GM18951 (cell line): ENCODE results near the gene PREPL.

ENCODE experiments used
- POLR2A ChIP-seq: IDR thresholded peaks from 4 replicates; pipeline ENCODE4 v1.6.1; 2011; ENCODE audit warnings: mild to moderate bottlenecking; ENCODE audit not compliant: insufficient read length, insufficient read depth; ENCODE audit errors: extremely low read depth
- in situ Hi-C: fragments of 300-500 bp; cut with MboI; formaldehyde crosslinking; loops from one replicate; pipeline ENCODE4 v1.12.0; 2022; ENCODE audit warnings: low sequenced_read_pairs, mixed read lengths, inconsistent platforms; ENCODE audit not compliant: unreplicated experiment

PREPL gene

DNA sequence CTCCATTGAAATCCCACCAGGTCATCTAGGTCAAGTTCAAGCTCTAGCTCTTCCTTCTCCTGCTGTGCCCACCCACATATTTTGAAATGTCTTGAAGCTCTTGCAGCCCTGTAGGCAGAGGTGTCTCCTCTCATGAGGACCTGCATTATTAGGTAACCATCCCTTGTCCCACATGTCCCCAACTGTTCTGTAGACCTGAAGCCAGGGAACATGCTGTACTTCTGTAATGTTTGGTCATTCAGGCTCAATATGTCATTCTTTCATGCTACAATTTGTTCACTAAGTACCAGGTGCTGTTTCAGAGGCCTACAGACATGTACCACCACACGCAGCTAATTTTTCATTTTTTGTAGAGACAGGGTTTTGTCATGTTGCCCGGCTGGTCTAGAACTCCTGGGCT is 63.9 kb downstream of the PREPL start:
- TF ChIP-seq POLR2A = no peak
- in situ Hi-C loops = no loop called here

DNA sequence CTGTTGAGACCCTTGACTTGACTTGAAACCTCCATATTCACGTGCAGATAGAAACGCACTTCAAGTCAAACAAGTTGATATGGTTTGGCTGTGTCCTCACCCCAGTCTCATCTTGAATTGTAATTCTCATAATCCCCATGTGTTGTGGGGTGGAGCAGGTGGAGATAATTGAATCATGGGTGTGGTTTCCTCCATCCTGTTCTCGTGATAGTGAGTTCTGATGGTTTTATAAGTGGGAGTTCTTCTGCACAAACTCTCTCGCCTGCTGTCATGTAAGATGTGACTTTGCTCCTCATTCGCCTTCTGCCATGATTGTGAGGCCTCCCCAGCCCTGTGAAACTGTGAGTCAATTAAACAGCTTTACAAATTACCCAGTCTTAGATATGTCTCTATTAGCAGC is 64.6 kb downstream of the PREPL start:
- in situ Hi-C loops = no loop called here
- TF ChIP-seq POLR2A = no peak

- in situ Hi-C loops = no loop called here
- TF ChIP-seq POLR2A = no peak
Observed at GRCh38 chr2:44295633-44296359, 65.5 kb downstream of the PREPL start.

GRCh38 chr2:44295113-44295512 is 66.2 kb downstream of the PREPL start:
- in situ Hi-C loops = no loop called here
- no peak for TF ChIP-seq POLR2A

GRCh38 chr2:44291281-44292248 is 69.7 kb downstream of the PREPL start:
- in situ Hi-C loops = no loop called here

GRCh38 chr2:44290261-44290660 is 71.0 kb downstream of the PREPL start:
- TF ChIP-seq POLR2A = no peak
- in situ Hi-C loops = no loop called here

More at GRCh38 chr2:44291281-44292248, 69.7 kb downstream of the PREPL start:
- TF ChIP-seq POLR2A = no peak

DNA sequence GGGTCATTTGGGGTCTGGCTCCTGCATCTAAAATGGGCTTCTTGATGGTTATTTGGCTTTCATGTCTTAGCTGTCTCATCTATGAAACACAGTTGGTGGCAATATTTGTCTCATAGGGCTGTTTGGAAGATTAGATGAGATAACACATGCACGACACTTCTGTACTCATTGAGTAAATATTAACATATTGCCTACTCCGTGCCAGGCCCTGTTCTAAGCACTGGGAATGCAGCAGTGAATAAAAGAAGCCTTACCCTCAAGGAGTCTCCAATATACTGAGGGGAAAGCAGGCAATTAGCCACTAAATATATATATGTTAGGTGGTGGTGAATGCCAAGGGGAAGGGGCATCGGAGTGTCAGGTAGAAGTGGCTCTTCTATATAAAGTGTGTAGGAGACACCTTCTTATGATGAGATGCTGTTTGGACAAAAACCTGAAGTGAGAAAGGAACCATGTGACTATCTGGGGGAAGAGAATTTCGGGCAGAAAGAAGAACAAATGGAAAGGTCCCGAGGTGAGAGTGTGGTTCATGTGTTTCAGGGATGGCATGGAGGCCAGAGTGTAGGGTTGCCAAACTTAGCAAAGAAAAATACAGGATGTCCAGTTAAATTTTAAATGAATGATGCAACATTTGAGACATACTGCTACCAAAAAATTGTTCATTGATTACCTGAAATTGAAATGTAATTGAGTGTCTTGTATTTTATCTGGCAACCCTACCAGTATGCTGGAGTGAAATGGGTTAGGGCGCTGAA is 74.2 kb downstream of the PREPL start:
- no peak for TF ChIP-seq POLR2A
- in situ Hi-C loops = no loop called here

DNA sequence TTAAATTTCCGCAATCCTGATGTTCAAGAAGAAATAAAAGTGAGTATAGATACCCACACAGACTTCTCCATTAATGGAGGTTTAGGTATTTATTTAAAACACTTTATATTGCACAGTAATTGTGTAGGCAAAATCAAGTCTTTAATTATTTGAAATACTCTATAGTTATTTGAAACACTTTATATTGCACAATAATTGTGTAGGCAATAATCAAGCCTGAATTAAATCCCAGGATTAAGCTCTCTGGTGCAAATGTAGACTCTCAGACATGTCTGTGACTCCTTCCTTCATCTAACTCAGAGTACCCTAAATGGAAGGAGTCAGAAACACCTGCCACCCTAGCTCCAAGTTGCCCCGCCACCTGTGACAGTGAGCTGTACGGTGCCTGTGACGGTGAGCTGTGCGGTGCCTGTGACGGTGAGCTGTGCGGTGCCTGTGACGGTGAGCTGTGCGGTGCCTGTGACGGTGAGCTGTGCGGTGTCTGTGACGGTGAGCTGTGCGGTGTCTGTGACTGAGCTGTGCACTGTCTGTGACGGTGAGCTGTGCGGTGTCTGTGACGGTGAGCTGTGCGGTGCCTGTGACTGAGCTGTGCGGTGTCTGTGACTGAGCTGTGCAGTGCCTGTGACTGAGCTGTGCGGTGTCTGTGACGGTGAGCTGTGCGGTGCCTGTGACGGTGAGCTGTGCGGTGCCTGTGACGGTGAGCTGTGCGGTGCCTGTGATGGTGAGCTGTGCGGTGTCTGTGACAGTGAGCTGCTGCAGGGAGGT is 75.0 kb downstream of the PREPL start:
- in situ Hi-C loops = no loop called here
- no peak for TF ChIP-seq POLR2A

GRCh38 chr2:44285174-44285573 is 76.1 kb downstream of the PREPL start:
- in situ Hi-C loops = no loop called here
- no peak for TF ChIP-seq POLR2A

DNA sequence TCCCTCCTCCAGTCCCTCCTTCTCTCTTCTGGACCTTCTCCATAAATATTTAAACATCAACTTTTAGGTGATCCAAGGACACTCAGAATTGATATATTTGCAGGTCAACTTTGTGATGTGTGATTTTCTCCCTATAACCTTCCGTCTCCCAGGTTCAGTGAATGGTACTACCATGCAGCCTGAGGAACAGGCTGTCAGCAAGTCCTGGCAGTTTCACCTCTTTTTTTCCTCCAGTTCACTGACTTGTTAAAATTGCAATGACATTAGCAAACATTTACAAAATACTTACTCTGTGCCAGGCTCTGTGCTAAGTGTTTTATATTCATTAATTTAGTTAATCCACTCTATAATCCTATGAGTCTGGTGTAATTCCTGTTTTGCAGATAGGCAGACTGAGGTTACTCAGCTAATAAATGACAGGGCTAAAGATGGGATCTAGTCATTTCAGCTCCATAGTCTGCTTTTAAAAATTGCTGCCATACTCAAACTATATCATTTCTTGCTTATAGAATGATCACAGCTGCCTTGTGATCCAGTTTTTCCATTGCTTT is 78.1 kb downstream of the PREPL start:
- TF ChIP-seq POLR2A = no peak
- in situ Hi-C loops = no loop called here

GRCh38 chr2:44280869-44281268 is 80.4 kb downstream of the PREPL start:
- TF ChIP-seq POLR2A = no peak
- in situ Hi-C loops = no loop called here

DNA sequence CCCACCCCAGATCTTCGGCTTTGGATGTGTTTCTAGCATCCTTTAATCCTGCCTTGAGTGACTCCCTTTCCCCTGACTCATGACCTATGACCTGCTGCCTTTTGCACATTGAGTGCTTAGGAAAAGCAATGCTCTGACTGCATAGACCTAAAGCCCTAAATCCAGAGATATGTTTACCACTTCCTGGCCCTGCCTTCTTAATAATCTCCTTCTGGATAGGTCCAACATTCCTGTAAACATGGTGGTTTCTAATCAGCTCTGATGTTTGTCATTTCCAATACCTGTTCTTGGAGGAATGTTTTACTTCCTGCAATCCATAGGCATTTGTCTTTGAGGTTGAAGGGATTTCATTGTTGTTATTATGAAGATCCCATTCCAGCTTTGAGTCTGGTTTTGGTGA is 83.8 kb downstream of the PREPL start:
- in situ Hi-C loops = no loop called here
- TF ChIP-seq POLR2A = no peak
